ENCODE data around the gene MYO16.

- TF ChIP-seq CTCF (conservative IDR thresholded peaks at IDR 0.05 in 1 of 2, IDR thresholded peaks at IDR 0.05 in 1 of 2; ENCODE audit: low read depth in 1 of 2, low read length in 2 of 2) (no peak), EZH2 (IDR thresholded peaks at IDR 0.05; ENCODE audit: low read length, missing control alignments) (no peak)
These were observed 582.2 kb downstream of the MYO16 start for GRCh38 chr13:109211616-109212015.
